GM18505 (cell line): Measurements from ENCODE around the gene CEP350.

Experiments used
- ATAC-seq: cut with Tn5 transposase; IDR thresholded peaks from one replicate; pipeline ENCODE4 v1.9.1; 2021; ENCODE audit not compliant: unreplicated experiment
- POLR2A ChIP-seq: IDR thresholded peaks from 4 replicates; pipeline ENCODE4 v1.6.1; 2011; ENCODE audit warnings: borderline replicate concordance; ENCODE audit not compliant: insufficient read depth, insufficient read length; ENCODE audit errors: extremely low read depth

The CEP350 gene

GRCh38 chr1:180043785-180044184 lies 89.2 kb downstream of the CEP350 start:
- no peak for TF ChIP-seq POLR2A
- no peak for ATAC-seq

GRCh38 chr1:180046674-180047073 lies 92.1 kb downstream of the CEP350 start:
- no peak for TF ChIP-seq POLR2A
- ATAC-seq, result no peak

- no peak for TF ChIP-seq POLR2A
Measured at GRCh38 chr1:180053594-180054567, 99.3 kb downstream of the CEP350 start.

GRCh38 chr1:180057883-180058396 lies 103.3 kb downstream of the CEP350 start:
- TF ChIP-seq POLR2A, result no peak
- no peak for ATAC-seq

More at GRCh38 chr1:180053594-180054567, 99.3 kb downstream of the CEP350 start:
- ATAC-seq, result no peak

- ATAC-seq, result no peak
- TF ChIP-seq POLR2A, result no peak
Measured at GRCh38 chr1:180061019-180061418, 106.4 kb downstream of the CEP350 start.

GRCh38 chr1:180062452-180062971 lies 107.9 kb downstream of the CEP350 start:
- TF ChIP-seq POLR2A, result no peak
- ATAC-seq, result no peak

- no peak for TF ChIP-seq POLR2A
Measured at GRCh38 chr1:180065408-180065807, 110.8 kb downstream of the CEP350 start.

GRCh38 chr1:180066150-180066549 lies 111.5 kb downstream of the CEP350 start:
- ATAC-seq, result no peak
- no peak for TF ChIP-seq POLR2A

More at GRCh38 chr1:180065408-180065807, 110.8 kb downstream of the CEP350 start:
- no peak for ATAC-seq

- no peak for ATAC-seq
- TF ChIP-seq POLR2A, result no peak
Measured at GRCh38 chr1:180070286-180070685, 115.7 kb downstream of the CEP350 start.

GRCh38 chr1:180071759-180072158 lies 117.1 kb downstream of the CEP350 start:
- ATAC-seq, result no peak
- TF ChIP-seq POLR2A, result no peak

GRCh38 chr1:180080439-180080838 lies 125.8 kb downstream of the CEP350 start:
- no peak for ATAC-seq
- TF ChIP-seq POLR2A, result no peak

GRCh38 chr1:180081474-180081873 lies 126.9 kb downstream of the CEP350 start:
- no peak for TF ChIP-seq POLR2A
- ATAC-seq, result no peak

- TF ChIP-seq POLR2A, result no peak
- ATAC-seq, result no peak
Measured at GRCh38 chr1:180083164-180083563, 128.6 kb downstream of the CEP350 start.

GRCh38 chr1:180084867-180085266 lies 130.3 kb downstream of the CEP350 start:
- ATAC-seq, result no peak

More at GRCh38 chr1:180084867-180085266, 130.3 kb downstream of the CEP350 start:
- no peak for TF ChIP-seq POLR2A
